ENCODE measurements around the gene RFX4.

Gene RFX4

DNA sequence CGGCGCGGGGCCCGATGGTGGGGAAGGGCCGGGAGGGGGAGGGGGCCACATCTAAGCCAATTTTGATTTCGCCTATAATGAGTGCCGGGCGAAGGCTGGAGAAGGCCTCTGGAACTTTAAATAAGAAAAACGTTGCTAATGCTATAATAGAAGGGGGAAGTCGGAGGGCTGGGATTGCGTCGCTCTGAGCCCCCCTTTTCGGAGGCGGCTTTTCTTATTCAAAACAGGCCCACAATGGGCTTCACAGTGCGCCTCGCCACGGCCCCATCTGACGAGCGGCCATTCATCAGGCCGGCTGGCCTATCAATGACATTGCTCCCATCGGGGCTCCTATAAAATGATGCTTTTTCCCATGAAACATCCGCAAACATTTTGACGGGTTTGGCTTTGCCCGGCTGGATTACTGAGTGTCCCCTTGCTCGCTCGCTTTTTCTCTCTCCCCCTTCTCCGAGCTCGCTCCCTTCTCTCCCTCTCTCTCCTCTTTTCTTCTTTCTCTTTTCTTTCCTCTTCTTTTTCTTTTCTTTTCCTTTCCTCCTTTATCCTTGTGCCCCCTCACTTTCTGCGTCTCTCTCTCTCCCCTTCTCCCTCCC is at the start of gene RFX4:
Gene RFX4, plus strand, starts transcription at position 364 of the 590 bp plus-strand sequence. CDS start 317 bp downstream, outside the sequence.
- peak in 1 of 2 experiments; percentile 35 for DNase-seq

DNA sequence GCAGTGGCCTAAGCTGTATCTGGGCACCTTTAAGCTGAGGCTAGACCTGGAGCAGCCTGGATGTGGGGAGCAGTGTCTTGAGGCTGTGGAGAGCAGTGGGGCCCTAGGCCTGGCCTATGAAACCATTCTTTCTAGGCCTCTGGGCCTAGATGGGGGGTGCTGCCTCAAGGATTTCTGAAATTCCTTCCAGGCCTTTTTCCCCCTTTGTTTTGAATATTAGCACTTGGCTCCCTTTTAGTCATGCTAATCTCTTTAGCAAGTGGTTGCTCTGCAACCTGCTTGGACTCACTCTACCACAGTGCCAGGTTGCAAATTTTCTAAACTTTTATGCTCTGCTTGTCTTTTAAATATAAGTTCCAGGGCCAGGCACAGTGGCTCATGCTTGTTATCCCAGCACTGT is 41.6 kb upstream of the RFX4 start:
- DNase-seq: no peak

DNA sequence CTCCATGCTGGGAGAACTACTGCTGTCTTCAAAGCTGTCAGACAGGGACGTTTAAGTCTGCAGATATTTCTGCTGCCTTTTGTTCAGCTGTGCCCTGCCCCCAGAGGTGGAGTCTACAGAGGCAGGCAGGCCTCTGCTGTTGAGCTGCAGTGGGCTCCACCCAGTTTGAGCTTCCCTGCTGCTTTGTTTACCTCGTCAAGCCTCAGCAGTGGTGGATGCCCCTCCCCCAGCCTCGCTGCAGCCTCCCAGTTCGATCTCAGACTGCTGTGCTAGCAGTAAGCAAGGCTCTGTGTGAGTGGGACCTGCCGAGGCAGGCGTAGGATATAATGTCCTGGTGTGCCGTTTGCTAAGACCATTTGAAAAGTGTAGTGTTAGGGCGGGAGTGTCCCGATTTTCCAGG is 31.4 kb upstream of the RFX4 start:
- peak in 1 of 2 experiments; percentile 38 for DNase-seq

DNA sequence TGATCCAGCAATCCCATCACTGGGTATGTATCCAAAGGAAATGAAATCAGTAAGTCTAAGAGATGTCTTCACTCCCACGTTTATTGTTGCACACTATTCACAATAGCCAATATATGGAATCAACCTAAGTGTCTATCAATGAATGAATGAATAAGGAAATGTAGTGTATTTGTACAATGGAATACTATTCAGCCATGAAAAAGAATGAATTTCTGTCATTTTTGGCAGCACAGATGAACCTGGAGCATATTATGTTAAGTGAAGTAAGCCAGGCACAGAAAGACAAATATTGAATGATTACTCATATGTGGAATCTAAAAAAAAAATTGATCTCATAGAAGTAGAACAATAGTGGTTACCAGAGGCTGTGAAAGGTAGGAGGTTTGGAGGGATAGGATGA is 30.6 kb upstream of the RFX4 start:
- no peak for DNase-seq

DNA sequence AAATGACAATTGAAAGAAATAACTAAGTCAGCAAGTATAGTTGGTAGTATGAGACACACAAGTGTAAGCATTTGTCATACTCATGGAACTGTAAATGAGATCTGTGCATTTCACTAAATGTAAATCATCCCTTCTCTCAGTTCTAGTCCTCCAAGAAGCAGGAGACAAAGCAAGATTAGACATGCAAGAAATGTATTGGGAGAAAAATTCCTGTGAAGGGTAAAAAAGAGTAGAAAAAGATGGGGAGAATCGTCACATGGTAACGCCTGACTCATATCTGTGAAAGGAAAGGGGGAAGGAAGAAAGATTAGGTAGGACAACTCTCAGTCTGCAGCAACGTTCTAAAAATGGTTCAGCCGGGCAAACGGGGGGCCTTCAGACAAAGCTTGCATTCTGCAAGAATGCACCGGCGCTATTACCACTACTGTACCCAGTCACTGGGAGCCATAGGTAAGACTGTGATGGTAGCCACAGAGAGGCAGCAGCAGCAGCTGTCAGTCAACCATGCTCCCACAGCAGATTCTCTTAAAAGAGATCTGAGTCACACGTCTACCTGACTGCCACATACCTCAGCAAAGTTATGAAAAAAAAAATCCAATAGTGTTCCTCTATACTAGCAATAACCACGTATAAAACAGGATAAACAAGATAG is 18.0 kb upstream of the RFX4 start:
- no peak for DNase-seq

DNA sequence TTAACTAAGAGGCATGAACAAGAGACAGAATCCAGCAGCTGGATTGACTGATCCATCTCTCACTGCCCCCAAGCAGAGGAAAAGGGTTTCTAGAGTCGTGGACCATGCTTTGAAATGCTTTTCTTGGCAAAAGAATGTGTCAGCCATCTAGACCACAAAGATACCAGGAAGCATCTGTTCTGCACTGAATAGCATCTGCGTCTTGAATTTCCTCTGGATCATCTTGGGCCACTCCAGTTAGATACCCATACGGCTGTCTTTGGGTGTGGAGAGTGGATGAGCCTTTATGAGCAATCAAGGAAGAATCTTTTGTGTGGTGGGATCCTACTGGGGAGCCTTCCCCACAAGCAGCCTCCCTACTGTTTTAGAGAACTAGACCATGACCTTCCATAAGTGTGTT is 16.0 kb upstream of the RFX4 start:
- DNase-seq: no peak

DNA sequence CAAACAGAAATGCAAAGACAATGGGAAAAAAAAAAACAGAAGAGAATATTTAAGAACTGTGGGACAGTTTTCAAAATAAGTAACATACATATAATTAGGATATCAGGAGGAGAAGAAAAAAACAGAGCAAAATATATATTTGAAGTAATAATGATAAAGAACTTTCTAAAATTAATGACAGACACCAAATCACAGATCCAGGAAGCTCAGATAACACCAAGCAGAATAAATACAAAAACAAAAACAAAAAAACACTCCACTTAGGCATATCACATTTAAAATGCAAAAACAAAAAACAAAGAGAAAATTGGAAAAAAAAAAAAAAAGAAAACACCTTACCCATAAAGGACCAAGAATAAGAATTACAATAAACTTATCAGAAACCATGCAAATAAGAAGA is 9.6 kb upstream of the RFX4 start:
- DNase-seq: no peak

DNA sequence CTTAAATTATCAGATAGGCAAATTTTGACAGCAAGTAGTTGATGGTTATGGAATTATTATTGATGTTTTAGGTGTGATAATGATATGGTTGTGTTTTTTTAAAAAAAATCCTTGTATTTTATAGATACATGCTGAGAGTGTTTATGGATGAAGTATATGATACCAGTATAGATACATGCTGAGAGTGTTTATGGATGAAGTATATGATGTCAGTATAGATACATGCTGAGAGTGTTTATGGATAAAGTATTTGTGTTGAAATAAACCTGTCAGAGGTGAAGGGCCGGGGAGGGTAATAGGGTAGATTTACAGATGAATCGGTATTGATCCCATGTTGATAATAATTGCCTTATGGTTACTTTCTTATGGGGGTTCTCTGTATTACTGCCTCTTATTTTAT is 6.0 kb upstream of the RFX4 start:
- no peak for DNase-seq

DNA sequence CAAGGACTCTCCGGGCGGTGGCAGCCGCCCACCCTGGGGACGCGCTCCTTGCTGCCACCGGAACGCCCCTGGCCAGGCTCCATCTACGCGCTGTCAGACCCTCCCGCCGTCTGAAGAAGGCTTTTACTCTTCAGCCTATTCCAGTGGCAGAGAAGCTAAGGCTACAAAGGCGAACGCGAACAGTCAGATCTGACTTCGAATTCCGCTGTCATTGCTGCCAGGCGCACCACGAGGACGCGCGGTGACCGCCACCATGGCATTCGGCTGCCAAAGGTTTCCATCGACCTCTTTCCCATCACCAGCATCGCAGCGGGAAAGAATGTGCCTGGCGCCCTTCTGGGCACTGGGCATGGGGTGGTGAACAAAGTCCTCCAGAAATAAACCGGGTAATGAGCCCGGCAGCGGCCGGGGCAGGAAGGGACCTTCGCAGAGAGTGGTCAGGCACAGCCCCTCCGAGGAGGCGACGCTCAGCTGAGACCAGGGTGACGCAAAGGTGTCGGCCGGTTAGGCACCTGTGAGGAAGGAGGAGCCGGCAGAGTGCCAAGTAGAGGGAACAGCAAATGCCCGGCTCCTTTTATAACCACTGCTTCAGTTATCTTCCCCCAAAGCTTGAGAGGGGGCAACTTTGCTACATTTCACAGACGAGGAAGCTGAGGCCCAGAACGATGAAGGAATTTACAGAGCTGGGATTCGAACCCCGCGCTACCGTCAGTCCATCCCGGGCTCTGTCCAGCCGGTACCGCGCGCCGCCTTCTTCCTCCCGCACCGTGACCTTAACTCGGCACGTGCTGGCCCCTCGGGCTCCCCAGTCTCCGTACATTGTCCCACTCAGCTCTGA is 1.9 kb upstream of the RFX4 start:
- DNase-seq: no peak

DNA sequence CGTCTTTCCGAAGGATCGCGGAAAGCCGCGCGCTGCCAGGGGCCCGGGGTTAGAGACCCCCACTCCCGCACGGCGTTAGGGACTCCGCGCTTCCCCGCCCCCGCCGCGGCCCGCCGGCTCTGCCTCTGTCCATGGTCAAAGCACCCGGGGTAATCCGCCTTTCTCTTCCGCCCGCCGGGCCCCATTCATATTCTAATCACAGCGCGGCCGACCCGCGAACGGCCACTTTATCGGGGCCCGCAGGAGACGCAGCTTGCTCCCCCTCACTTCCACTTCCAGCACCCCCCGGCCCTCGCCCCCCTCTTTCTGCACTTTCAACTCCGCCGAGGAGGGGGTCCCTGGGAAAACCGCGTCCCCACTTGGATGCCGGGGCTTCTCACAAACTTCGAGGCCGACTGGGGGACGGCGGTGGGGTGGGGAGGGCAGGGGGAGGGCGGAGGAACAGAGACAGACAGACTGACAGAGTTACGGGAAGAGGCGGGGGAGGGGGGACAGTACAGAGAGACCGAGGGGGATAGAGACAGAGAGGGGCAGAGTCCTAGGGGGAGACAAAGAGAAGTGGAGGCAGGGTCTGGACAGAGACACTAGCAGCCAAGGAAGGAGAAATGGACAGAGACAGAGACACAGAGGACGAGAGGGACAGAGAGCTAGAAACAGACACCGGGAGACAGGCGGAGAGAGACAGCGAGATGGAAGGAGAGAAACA is 1.1 kb upstream of the RFX4 start:
- DNase-seq: peak in 1 of 2 experiments; percentile 20

DNA sequence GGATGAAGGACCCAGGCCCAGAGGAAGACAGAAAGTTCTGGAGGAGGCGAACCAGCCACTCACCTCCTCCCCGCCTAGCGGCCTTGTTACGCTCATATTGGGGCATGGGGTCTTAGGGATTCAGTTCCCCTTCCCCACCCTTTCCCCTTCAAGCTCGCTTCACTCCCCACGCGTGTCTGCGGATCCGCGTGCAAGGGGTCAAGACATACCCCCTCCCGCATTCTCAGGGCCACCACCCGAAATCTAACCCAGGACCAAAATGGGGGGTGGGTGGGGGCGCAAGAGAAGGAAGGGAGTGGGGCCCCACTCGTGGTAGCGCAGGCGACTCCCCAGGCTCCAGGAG is 584 bp upstream of the RFX4 start:
- DNase-seq: peak in 1 of 2 experiments; percentile 16

DNA sequence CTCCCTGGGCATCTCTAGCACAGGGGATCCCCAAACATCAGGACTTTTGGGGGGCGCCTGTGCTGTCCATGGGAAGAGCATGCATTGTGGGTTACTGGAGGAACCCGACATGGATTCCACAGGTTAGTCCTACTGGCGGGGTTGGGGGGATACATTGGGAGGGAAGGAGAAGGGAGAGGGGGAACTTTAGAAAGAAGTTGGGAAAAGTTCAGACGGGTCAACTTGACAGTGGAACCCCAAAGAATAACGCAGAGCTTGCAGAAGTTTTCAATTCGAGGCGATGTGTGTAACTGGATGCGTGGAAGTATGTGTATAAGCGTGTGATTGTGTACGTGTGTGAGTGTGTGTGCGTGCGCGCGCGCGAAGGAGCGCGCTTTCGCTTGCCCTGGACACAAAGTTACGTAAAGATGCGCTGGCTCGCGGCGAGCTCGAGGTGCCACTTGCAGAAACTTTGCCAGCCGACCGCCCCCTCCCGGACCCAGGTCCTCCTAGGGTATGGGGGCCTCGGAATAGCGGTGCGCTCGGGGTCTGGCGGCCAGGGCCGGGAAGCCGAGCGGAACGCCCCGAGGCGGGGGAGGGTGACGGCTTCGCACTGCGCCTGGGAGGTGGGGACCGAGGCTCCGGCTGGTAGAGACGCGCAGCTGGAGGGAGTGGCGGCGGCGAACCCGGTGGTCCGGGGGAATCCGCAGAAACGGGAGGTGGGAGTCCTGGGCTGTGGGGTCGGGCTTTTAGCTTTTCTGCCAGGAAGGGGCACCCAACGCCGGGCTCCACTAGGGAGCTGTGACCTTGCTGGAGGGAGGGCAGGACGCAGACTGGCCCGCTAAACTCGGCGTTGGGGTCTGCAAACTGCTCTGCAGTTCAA is 669 bp downstream of the RFX4 start:
- DNase-seq: peak in 1 of 2 experiments; percentile 55

DNA sequence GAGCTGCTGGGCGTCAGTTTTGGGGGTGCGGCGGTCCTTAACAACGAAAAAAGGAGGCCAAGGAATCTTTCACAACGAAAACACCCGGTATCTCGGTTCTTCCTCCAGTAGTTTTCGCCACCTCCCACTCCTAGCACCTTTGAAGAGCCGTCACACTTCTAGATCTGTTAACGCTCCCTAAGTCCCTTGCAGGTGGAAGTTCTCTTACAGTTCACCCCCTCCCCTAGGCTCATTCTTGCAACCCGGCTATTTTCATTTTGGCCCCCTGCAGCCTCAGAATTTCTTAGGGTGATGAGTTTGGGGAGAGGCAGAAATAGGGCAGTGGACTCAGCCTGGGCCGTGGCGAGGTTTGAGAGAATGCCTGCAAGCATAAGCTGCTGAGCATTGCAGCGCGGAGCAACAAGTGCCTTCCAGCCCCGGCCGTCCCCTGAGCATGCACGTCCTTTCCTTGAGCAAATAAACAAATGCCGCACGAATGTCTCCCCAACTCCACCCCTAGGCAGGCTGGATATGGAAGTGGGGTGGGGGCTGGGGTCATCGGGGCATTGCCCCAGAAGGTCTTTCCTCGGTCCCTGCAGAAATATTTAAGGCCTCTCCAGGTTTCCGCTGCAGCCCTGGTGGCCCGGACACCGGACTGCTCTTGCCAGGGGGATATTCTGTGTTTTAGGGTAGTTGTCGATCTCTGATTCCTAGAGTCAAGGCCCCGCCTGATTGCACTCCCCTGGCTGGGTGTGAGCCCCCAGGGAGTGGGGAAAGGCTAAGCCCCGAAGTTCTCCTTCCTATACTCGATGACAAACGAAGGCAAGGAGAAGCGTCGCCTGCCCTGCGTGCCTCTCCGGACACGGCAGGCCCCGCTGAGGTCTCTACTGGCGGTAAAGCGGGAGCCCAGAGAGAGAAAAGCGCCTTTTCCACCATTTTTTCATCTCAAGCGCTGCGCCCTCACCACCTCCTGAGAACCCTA is 1.6 kb downstream of the RFX4 start:
- DNase-seq: peak in 1 of 2 experiments; percentile 49

DNA sequence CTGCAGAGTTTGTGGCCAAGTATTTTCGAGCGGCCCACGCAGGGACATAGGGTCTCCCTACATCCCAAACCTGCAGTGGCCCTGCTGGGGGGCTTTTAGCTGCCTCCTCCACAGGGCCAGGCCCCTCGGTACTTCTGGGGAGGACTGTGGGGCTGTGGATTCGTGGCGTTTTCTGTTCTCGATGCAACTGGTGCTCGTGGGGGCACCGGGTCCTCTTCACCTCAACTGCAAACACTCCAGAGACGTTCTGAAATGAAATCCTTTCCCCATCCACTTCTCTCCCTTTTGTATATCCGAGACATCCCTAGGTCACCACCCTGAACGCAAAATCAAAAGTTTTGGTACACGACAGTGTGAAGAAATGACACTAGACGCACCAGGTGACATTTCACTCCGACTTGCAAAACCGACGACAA is 2.3 kb downstream of the RFX4 start:
- no peak for DNase-seq

DNA sequence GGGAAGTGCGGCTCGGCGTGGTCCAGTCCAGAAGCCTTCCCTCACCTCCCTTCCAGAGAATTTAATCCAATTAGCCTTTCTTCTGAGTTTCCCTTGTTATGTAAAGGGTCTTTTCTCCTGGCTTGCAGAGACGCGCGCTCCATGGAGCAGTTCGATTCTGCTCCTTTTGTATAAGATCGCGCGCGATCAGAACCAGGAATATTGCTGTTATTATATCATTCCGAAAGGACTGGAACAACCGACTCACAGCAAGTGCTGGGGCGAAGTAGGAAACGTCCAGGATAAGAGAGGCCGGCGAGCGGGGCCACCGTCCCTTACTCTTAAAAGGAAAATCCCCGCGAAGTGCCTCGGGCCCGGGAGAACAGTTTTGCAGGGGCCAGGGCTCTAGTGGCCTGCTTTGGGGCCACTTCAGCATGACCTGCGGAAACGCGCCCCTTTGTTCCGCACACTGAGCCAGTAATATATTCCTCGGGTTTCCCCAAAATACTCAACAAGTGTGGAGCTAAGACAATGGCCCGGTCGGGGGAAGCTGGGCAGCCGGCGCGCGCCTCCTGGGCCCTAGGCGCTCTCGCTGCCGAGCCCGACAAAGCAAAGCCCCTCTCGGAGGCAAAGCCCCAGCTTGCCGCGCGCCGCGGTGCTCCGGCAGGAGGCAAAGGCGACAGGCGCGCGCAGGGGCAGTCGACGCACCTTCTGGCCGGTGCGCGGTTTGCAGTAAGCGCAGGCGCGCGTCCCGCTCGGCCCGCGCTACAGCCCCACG is 2.9 kb downstream of the RFX4 start:
- DNase-seq: peak in 1 of 2 experiments; percentile 77

DNA sequence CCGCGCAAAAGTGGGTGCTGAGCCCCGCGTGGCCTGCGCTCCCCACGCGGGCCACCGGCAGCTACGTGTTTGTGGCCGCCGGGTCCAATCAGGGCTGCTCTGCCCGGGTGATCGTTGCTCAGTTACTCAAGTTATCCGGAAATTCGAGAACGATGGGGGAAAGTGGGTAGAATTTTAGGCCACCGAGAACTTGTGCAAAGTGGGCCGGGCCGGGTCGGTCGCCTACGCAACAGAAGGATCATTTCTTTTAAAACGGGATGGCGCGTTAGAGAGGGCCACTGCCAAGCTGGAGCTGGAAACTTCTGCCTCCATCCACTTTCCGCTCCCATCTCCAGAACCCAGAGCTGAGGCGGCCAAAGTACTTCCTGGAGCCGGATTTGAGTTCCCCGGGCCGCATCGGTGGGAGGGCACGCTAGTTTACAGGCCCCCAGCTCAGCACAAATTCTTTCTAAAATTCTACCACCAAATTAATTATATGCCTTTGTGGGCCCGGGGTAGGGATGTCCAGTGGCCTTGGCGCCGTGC is 3.5 kb downstream of the RFX4 start:
- no peak for DNase-seq

DNA sequence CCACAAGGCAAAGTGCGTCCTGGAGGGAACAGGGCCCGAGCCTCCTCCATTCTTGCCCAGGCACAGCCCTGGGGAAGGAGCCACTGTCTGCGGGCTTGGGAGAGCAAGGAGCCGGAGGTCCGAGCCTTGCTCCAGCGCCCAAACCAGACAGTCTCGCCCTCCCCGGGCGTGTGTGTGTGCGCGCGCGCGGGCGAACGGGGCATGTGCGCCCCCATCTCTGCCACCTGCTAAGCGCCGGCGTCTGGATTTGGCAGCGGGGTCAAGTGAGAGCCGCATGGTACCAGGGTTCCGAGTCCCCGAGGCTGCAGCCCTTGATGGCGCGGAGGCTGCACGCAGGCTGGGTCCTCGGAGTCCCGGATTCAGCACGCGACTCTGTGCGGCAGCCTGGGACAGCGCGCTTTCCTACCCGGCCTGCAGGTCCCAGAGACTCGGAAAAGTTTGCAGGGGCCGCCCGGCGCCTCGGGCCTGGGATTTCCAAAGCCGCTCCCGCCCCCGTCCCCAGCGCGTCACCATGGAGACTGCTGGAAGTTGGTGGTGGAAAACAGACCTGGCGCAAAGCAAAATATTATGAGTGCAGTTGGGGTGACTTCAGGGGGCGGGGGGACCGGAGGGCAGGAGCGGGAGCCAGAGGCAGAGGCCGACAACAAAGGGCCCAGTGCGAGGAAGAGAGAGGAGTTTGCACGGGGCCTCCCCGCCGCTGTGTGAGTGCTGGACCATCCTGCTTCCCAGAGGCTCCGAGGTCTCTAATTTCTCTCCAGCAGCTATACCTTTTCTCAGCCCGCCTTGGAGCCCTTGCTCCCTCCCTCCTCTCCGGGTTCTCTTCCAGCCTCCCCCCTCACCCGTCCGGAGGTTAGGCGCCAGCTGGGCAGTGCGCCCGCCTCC is 4.2 kb downstream of the RFX4 start:
- peak in 1 of 2 experiments; percentile 61 for DNase-seq

DNA sequence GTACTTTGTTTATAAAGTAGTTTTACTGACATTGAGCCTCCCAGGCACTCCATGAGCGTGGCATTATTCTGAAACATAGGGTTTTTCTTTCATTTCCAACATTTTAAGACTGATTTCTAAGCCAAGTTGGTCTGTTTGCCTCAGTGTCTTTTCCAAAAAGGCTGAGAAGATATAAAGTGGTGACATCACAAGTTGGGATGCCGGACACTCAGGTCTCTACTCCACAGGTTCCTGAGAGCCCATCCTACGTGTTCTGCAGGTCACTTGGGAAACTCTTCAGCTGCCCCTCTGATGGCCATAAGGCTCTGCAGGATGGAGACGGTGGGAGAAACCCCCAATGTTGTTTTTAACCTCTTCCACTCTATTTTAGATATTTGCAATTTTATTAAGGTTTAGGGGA is 6.0 kb downstream of the RFX4 start:
- no peak for DNase-seq

DNA sequence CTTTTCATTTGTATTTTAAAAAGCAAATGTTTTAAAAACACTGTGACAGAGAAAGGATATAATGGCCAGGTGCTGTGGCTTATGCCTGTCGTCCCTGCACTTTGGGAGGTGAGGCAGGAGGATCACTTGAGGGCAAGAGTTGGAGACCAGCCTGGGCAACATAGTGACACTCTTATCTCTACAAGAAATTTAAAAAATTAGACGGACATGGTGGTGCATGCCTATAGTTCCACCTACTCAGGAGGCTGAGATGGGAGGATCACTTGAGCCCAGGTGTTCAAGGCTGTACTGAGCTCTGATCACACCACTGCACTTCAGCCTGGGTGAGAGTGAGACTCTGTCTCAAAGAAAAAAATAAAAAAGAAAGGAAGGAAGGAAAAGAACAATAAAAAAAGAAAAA is 7.8 kb downstream of the RFX4 start:
- no peak for DNase-seq

Measured in NCI-H526 (cell line).